GOT3 (cell line): Measurements from ENCODE around the gene XYLT1.

Source experiments
- DNase-seq: peaks from one replicate; lab custom pipeline; 2025; ENCODE audit warnings: mixed read lengths; lab: John Stamatoyannopoulos, UW

XYLT1 gene

DNA sequence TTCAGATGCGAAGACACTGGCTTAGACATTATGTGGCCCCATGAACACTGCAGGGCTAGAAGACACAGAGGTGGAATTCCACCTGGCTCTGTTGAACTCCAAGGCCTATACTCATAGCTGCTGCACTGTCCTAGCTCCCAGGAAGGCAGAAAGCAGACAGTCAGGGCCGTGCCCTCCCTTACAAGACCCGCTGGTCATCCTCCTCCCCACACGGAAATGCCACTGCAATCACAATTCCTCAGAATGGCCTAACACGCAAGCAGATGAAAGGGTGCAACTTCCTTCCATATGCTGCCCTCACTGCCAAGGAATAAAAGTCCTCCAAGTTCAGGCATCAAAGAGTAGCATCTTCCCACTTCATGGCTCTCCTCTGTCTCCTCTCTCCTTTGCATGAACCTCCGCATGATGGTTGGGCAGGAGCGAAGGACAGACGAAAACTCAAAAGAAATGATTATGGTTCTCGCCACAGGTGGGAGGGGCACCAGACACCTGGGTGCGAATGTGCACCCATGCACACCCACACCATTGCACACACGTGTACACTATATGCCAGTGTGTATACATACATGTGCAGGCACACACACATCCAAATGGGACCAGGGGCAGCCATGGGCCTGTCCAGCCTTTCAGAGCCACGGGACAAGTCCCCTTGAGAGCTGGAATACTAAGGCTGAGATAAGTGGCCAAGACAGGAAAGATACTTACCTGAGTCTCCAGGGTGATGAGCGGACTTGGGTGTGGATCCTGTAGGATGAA, 113.3 kb downstream of the XYLT1 start:
- DNase-seq: no peak

DNA sequence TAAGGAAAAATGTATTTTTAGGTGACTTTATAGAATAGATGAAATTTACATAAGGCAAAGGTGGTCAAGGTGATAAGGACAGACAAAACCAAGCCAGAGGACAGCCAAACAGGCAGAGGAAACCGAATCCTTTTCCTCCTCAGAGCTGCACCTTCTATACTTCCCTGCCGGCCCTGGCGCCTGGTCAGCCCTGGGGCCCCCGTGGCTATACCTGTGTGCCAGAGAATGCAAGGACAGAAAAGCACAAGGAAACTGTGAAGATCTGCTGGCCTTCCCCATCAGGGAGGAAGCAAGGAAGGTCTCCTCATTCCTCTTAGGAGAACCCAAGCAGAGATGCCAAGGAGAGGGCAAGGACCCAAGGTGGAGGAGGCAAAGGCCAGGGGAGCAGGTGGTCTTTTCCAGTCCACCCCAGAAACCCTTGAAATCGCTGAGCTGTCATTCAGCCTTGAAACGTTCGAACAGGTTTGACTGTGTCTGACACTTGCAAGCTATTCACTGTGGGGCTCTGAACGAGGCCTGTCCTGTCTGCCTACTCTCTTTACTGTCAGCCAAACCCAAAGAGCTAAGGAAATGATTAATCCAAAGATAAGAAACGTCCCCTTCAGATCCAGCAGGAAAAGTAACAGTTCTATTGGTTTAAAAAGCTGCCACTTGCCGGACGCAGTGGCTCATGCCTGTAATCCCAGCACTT, 114.4 kb downstream of the XYLT1 start:
- DNase-seq: no peak

DNA sequence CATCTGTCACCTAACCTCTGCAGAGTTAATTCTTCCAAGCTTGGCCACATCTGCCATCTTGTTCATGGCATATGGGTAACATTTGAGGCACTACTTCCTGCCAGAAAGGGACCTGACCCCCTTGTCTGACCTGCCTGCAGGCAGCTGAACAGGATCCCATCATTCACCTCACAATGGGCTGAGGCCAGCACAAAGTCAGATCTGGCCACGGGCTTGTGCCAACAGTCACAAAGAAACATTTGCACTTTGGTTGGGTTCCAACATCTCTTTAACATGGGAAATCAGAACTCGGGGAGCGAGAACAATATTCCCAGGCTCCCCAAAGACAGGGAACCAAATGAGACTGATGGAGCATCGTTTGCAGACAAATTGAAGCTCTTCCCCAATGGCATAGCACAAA, 116.1 kb downstream of the XYLT1 start:
- no peak for DNase-seq

DNA sequence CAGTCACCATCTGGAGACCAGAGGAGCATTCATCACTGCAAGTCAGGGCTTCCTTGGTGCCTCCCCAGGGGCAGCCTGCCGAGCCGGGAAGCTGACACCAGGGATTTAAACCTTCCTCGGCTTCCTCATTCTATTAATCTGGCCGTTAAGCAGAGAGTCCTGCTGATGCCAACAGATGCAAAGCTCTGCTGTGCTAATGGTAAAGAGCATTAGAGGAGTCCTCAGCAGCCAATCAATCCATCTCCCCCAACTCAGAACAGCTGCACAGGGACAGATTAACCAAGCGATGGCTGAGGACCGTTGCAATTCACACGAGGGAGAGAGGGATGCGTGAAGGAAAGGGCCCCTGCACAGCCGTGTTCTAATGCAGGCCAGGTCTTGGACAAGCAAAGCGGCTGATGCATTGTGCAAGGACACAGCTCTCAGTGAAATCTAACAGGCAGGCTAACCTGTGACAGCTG, 116.6 kb downstream of the XYLT1 start:
- no peak for DNase-seq

DNA sequence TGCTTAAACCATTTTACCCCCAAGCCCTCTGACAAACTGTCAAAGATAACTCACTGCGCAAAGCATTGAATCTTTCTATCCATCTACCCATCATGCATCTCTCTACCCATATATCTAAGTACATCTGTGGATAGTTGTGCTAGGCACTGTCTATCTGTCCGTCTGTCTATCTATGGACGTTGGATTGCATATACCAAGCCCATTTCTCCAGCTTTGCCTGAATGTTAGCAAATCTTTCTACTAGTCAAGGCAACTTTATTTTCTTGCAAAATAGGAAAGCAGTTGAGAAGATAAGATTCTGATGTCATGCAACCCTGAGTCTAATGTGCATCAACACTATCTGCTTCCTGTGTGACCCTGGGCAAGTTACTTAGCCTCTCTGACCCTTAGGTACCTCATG, 117.2 kb downstream of the XYLT1 start:
- no peak for DNase-seq

DNA sequence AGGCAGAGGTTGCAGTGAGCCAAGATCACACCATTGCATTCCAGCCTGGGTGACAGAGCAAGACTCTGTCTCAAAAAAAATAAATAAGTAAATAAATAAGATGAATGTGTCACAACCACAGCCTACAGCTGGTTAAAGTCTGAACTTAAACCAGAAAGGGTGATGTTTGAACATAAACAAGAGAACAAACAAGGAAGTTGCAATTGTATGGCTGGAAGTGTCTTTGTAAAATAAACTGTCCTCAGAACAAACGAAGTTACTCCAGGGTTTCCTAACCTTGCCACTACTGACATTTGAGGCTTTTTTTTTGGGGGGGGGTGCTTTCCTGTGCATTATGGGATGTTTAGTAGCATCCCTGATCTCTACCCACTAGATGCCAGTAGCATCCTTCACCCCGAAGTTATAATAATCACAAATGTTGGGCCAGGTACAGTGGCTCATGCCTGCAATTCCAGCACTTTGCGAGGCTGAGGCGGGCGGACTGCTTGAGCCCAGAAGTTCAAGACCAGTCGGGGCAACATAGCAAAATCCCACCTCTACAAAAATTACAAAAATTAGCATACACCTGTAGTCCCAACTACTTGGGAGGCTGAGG, 119.2 kb downstream of the XYLT1 start:
- no peak for DNase-seq

DNA sequence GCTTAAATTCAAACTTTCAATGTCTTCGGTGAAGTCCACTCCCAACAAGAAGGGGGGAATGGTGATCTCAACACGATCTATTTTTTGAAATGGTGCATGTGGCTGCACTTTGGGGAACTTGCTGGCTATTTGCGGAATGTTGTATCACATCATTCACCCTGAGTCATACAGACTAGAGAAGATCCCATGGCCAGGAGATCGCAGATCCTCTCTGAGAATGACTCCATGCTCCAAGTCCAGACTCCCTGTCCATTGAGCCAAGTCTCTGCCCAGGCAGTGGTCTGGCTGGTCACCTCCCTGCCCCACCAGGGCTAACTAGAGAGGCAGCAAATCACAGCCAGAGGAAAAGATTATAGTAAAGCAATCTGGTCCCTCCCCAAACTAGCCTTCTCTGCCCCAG, 120.6 kb downstream of the XYLT1 start:
- DNase-seq: no peak

DNA sequence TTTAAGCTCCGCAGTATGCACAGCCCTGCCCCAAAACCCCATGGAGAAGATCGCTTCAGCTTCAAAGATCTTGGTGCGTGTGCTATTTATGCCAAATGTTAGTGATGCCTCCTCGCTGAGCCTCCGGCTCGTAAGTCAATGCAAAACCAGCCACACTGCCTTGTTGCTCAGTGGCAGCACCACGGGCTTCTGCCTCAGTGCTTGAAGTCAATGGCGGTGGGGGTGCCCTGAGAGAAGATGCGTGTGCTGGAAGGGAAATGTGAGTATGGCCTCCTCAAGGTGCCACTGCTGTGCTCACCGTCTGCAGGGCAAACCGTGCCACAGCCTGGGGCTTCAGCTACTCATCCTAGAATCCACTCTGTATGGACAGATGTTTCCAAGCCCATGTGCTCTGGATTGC, 121.9 kb downstream of the XYLT1 start:
- DNase-seq: no peak

DNA sequence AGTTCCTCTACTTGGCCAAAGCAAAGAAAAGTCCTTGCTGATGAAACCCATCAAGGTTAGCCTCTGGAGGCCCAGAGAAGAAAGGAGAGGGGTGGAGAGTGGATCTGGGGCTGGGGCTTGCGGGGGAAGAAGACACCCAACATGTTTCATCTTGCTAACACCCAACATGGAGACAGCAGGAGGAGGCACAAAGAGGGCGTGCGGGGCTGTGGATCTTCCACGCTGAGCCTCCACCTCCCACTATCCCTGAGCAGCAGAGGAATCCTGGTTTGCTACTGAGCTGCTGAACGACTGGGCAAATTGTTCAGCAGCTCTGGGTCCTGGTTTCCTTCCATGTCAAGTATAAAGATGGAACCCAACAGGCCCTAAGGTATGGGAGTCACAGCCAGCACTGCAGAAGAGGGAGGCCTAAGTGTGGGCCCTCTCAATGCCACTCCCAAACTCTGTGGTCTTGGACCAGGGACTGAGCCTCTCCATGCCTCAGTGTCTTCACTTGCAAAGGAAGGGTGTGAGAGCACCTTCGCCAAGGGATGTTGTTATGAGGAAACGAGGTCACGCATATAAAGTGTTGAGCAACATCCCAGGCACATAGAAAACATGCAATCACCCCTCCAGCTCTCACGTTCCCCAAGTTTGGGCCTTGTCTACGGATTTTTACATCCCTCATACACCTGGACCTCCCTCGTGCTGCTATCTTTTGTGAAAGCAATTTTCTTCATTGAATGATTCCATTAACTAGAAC, 122.5 kb downstream of the XYLT1 start:
- DNase-seq: no peak

DNA sequence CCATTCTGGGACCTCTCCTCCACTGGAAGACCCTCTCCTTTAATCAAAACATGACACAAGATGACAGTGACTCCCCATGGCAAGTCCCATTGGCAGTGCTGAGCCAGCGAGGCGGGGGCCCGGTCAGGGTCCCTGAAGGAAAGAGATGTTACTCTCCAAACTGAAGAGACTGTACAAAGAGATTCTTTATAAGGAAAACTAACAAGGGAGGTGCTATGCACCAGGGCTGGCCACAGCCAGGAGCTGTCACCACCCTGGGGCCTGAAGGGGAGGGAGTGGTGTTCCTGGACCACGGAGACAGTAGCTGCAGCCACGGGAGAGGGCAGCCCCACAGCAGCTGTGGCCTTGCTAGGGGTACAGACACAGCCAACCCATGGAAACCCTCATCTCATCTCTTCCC, 123.1 kb downstream of the XYLT1 start:
- no peak for DNase-seq

DNA sequence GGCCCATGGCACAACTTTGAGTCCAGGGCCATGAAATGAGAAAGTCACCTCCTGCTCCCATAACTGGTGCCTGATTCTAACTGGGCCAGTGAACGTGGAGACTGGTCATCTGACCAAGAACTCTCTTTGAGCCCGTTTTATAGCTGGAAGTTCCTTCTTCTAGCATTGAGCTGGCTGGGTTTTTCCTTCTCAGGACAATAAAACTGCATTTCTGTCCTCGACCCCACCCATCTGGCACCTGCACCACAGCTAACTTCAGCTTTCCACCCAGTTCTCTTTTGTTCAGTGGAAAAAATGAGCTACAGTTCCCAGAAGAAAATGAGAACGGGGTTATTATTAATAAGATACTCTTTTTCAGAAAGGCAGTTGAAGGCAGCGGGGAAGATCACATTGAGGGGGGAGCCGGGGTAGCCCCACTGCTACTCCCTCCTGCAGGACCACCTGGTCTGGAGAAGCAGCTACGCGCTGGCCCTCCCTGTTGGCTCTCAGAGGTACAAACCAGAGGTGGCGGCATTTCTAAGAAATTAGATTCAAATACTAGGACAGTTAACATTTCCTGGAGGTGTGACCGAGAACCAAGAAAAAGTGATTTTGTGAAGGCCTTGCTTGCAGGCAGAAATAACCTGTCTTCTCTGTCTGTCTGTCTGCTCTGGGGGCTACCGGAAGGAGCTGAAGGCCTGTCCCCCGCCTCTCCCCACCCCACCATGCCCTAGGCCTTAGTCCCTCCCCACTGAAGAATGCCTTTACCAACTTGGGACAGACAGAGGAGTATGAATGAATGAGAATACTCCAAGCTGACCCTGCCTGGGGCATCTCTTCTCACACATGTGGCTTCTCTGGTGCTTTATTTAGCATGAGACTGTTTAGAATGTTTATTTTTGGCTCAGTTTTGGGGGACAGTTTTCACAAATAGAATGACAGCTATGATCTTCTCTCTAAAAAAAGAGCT, 123.9 kb downstream of the XYLT1 start:
- no peak for DNase-seq

DNA sequence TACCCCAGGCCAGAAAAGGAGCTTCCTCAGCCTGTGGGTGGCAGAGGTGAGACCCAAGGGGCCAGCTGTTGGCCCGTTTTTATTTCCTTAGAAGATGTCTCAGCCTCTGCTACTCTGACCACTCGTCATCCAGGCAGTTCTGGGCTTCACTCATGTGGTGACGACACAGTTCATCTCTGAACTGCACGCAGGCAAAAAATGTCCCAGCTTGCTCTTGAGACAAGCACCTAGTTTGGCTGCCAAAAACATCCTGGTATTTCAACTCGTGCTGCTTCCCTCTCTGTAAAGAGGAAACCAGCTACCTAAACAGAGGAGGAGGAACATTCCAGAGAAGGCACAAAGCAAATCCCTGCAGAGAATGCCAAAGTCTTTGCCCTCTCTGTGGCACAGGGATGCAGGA, 125.7 kb downstream of the XYLT1 start:
- no peak for DNase-seq

DNA sequence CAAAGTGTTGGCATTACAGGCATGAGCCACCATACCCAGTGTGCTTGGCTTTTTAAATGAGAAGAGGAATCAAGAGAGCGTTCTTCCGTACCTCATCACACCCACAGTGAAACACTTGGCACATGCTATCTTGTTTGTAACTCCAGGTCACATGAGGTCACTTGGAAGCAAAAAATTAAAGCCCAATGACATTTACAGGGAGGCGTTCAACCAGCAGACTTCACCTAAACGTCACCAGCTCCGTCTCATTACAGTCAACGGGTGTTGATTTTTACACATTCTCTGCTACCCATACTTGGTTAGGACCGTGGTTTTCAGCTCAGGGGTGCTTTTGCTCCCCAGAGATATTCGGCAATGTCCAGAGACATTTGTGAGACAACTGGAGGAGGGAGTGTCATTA, 127.0 kb downstream of the XYLT1 start:
- DNase-seq: no peak

DNA sequence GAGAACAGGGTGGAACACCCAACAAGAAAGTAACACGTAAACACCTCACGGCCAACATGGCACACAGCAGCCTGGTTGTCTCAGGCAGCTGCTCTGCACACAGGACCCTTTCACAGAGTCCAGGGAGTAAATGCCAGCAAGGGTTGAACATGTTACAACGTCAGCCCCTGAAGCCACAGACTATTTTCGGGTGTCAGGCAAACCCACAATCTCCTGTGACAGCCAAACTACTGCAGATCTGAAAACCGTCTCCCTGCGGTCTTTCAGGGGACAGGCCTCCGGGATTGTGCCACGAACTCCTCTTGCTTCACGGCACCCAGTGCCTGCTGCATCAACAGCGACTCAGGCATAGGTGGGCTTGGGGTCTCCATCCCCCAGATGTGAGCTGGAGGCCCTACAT, 127.7 kb downstream of the XYLT1 start:
- no peak for DNase-seq

DNA sequence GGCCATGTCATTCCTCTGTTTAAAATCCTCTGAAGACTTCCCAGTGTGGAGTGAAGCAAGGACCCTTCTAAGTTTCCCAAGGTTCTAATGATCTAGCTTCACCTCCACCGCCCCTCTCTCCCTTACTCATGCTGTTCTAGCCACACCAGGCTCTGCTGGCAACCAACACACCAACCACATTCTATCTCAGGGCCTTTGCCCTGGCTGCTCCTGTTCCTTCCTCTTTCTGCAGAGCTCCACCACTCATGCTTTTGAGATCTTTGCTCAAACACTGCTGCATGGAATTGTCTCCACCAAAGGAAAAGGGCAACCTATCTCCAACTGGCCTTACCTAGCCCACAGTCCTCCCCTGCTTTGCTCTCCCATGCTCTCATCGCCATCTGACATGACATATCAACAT, 128.7 kb downstream of the XYLT1 start:
- no peak for DNase-seq

DNA sequence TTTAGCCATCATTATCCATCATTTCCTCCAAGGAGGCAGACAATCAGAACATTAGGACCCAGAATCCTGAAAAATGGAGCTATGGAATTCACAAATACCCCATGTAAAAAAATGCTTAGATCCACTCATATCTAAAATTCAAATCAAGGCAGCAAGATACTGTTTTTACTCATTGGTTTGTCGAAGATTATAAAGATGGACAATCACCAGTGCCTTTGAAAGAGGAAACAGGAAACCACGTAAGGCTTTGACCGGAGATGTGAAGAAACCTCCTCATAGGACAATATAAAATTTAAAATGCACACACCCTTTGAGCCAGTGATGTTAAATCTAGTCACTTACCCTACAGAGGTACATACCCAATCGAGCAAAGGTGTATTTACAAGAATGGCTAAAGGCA, 130.0 kb downstream of the XYLT1 start:
- DNase-seq: no peak

DNA sequence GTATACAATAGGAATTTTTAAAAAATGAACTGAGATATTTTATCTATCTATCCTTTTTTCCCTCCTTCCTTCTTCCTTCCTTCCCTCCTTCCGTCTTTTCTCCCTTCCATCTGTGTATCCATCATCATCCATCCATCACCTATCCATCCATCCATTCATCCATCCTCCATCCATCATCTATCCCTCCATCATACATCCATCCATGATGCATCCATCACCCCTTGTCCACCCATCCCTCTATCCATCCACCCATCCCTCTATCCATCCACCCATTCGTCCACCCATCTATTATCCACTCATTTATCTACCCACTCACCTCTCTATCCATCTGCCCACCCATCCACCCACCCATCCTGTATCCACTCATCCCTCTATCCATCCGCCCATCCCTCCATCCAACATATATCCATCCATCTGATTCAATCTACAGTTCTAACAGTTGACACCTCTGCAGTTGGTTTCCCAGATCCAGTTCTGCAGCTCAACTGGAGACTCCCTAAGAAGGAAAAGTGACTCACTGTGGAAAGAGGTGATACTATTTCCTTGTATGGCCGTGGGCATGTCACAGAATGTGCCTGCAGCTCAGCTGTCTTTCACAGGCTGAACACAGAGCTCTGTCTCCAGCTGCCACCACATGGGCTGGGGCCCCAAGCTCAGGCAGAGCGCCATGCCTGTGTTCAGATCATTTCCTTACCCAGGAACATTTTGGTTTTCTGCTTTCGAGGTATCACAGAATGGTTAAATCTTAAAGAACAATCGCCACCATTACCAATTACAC, 130.8 kb downstream of the XYLT1 start:
- DNase-seq: no peak

DNA sequence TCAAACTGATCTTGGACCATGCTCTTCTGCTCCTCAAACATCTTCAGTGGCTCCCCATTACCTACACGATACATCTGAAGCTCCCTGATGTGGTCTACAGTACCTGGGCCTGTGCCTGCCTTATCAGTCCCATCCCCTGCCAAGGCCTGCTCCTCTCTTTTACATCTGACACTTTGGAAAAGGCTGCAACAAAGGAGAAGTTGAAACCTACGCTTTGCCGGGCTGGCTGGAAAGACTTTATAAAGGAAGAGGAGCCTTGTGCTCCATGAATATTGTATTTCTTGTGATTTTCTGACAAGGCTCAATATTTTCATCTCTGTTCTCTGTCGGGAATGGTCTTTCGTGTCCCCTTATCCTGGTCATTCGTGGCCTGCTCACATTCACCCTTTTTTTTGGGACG, 132.5 kb downstream of the XYLT1 start:
- DNase-seq: no peak

DNA sequence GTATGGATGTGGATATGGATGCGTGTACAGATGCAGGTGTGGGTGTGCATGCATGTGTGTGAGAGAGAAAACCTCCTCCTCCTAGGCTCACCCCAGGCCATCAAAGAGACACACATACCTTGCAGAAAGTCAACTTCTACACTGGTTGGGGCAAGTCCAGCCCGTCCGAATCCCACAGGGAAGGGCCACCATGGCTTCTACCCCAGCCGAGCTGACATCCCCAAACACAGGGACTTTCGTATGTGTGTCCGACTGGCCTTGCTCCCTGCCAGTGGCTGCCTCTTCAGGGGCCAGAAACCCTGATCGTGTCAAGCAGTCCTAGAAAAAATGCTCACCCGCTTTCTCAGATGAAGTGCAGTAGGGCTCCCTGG, 134.2 kb downstream of the XYLT1 start:
- DNase-seq: no peak

DNA sequence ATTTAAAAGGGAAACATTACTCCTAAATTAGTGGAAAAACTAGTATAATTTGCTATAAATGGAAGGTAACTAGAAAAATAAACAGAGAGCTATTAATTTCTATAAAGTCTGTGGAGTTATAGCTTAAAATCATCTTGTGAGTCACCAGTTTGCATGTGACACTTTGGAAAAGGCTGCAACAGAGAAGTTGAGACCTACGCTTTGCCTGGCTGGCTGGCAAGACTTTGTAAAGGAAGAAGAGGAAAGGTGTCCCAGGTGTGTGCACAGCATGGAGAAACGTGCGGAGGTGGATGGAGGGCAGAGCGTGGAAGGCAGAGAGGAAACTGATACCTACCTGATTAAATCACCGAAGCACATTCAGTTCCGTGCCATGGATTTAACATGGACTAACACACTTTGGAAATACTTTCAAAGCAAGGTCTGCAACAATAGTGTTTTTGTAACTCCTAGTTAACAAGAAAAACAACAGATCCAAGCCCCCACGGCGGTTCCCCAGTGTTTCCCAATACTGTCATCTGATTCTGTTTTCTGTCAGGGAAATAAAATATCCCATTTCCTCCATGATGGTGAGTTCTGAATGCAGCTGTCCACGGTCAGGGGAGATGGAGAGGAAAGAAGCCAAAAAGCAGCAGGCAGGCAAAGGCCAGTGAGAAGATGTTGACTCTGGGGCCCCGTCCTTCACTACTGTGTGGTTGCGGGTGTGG, 134.8 kb downstream of the XYLT1 start:
- no peak for DNase-seq
